Activated CD4-positive, alpha-beta T cell treated with anti-CD3 and anti-CD28 coated beads, Interleukin-2, amount 50 U/mL, for 4 hours (primary cell): ENCODE data around the gene NCBP1.
"Not testable (repeated sequence)": the region's sequence is repeated elsewhere in the genome, so short reads cannot be mapped to it uniquely, and the experiment has no call there.

Experiments used
- DNase-seq, 2 experiments: peaks; one replicate each; pipeline ENCODE4 v3.0.0-alpha.2; 2020

The NCBP1 gene

GRCh38 chr9:97632985-97633858, at the start of gene NCBP1, which contains the start of gene TSTD2:
Gene NCBP1, plus strand, starts transcription at chr9:97633821. Its CDS starts 61 bp downstream, at chr9:97633882.
Gene TSTD2, minus strand, starts transcription at chr9:97633368. Its CDS starts 5,806 bp downstream, at chr9:97627562.
- DNase-seq, result peak; percentile 94

GRCh38 chr9:97584778-97585177, 48.8 kb upstream of the NCBP1 start:
- not testable (repeated sequence) for DNase-seq

DNA sequence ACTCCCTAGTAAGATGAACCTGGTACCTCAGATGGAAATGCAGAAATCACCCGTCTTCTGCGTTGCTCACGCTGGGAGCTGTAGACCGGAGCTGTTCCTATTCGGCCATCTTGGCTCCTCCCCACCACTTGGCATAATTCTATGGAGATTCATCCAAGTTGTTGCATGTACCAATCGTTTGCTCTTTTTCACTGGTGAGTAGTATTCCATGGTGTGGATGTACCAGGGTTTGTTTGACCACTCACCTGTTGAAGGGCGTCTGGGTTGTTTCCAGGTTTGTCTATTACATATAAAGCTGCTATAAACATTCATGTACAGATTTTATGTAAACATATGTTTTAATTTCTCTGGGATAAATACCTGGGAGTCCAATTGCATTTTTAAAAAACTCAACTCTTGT, 46.7 kb upstream of the NCBP1 start:
- DNase-seq, result not testable (repeated sequence)

GRCh38 chr9:97591535-97591934, 42.1 kb upstream of the NCBP1 start:
- no peak for DNase-seq

DNA sequence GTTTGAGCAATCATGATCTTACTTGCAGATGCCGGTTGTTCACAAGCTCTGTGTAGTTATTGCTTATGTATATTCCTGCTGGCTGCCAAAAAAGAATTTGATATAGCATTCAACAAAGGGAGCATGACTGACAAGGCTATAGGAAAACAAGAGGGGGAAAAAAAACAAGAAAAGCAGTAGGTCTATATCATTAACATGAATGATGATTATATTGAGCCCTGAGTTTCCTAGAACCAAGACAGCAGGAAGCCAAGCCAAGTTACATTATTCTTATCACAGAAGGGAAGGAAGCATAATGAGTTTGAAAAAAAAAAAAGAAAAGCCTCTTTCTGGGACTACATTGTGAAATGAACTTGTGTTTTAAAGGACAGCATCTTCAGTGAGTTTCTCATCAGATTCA, 41.5 kb upstream of the NCBP1 start:
- no peak for DNase-seq

- no peak for DNase-seq
Observed at GRCh38 chr9:97593960-97594359, 39.7 kb upstream of the NCBP1 start.

DNA sequence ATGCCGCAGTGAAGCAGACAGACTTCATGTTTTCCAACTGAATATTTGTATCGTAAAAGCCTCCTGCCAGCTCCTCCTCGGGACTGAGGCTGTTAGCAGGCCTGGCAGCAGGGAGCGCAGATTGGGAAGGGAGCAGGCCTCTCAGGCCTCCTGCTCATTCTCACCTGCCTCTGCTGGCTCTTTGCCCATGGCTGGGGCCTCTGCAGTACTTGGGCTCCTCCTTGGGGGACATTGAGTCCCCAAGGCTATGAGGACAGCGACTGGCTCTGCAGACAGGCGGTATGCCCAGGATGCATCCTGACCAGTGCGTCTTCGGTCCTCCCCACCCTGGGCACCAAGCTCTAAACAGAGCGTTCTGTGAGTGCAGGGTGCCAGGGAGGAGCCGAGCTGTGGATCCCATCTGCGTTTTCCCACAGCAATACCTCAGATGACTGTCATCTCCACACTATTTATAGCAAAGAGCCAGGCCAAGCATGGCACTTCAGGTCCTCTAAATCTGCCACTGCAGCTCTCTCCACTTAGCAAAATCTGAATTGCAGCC, 39.2 kb upstream of the NCBP1 start:
- no peak for DNase-seq

- DNase-seq, result no peak
Observed at GRCh38 chr9:97596906-97597305, 36.7 kb upstream of the NCBP1 start.

DNA sequence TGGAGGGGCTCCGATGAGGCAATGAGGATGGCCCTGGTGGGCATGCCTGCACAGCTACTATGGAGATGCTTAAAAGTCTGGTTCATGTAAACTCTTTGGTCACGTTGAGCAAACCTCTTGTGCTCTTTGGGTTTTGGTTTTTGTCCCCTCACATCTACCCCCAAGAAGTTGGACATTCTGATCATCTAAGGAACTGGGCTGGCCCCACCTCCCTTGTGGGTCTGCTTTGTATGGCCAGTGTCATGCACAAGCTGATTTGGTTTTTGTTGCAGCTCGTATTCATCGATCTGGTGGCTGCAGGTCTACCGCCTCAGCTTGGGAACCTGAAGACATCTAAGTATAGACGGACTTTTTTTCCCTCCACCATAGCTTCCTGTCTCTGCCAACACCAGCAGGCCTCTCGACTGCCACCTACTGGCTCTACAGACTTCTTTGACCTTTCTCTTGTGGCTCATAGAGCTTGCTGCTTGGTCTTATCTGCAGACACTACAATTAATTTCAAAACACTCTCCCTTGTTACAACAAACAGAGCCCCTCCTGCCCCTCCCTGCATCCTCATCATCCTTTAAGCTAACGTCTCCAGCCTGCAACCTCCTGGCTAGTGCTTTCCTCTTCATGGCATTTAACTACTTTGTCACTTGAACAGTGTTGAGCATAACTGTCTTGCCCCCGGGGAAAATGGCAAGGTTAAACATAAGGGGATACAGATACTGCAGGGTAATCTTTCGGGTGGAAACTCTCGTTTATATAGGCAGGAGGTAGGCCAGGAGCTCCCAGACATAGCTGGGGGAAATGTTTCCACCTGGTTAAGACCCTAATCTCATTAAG, 34.9 kb upstream of the NCBP1 start:
- peak; percentile 54 to 61 for DNase-seq

DNA sequence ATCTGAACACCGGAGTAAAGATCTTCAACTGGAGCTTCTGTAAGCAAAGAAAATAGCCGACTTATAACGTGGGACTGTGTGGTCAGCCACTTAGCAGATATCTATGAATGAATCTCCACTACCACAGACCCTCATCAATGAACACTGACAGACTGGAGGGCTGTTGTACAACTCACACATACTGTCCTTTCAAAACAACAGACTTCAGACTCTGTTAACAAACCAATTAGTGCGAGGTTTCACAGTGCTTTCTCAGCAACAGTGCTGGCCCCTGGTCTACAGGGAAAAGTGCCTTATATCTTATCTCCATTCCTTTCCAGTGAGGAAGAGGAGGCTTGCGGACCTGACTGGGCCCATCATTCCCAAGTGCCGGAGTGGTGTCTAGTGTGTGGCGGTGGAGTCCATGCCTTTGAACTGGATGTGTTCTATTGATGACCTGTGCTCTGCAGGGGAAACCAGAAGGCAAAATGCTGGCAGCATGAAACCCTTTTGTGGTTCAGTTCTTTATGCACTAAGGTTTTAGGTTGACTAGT, 34.2 kb upstream of the NCBP1 start:
- no peak for DNase-seq

GRCh38 chr9:97600531-97601227, 32.9 kb upstream of the NCBP1 start:
- no peak for DNase-seq

- no peak for DNase-seq
Observed at GRCh38 chr9:97601228-97601898, 32.3 kb upstream of the NCBP1 start.

DNA sequence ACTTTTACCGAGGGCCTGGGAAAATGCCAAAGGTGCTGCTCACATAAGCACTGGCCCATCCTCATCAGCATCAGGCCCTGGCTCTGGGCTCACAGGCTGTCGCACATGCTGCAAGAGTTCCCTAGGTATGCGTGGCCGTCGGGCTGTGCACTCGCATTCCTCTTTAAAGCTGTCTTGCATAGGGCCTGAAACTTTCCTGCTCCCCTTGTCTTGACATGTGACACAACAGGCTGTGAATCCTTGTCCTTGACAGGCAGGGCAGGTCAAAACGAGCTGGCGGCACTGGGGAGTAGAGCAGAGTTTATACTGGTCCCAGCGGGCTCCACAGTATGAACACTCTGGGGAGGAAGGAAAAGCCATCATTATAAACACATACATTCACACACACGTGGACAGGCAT, 31.2 kb upstream of the NCBP1 start:
- no peak for DNase-seq

DNA sequence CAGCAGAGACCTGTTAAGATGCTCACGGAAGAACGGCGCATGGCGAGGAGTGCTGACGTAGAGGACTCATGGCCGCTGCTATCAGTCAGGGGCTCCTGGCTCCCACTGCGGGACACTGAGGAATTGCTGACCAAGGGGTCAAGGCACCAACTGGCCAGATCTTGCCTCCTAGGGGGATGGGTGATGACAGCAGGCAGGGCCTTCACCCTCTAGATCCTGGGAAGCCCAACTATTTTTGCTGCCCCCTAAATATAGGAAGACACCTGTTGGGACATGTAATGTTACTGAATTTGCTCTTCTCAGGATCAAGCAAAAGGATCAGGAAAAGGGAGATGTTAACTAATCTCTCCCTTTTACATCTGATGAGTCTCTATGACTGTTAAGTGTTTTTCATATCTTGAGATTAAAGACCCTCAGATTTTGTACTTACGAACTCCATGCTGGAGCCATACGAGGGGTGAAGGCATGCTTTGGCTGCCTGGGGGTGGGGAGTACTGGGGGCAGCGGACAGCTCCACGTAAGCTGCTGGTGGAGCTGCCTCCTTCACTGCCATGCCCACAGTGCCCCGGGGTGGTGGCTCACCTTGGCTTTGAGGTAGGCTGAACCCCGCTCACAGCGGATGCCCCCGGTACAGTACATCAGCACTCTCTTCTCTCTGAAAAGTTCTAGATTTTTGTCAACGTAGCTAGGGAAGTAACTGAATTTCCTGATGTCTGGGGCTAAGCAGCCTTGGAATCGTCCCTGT, 28.5 kb upstream of the NCBP1 start:
- DNase-seq, result no peak

GRCh38 chr9:97615439-97616072, 18.1 kb upstream of the NCBP1 start:
- peak; percentile 45 to 46 for DNase-seq

GRCh38 chr9:97617939-97618416, 15.6 kb upstream of the NCBP1 start:
- DNase-seq, result no peak

GRCh38 chr9:97620063-97620462, 13.6 kb upstream of the NCBP1 start:
- not testable (repeated sequence) for DNase-seq

DNA sequence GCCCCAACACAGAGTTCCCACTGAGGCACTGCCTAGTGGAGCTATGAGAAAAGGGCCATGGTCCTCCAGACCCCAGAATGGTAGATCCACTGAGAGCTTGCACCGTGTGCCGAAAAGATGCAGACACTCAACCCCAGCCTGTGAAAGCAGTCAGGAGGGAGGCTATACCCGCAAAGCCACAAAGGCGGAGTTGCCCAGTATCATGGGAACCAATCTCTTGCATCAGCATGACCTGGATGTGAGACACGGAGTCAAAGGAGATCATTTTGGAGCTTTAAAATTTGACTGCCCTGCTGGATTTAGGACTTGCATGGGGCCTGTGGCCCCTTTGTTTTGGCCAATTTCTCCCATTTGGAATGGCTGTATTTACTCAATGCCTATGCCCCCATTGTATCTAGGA, 11.1 kb upstream of the NCBP1 start:
- DNase-seq, result not testable (repeated sequence)

DNA sequence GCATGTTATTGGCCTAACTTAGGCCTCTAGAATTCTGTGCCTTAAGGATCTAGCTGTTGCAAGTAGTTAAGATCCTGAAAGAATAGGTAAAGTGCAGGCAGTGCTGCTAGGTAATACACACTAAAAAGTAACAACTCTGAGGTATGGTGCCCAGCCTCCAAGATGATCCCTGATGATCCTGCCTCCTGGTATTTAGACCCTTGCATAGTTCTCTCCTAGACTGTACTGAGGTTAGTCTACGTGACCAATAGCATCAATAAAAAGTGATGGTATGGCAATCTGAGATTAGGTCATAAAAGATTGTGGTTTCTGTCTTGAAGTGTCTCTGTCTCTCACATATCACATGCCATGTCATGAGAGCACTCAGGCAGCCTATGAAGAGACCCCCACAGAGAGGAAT, 9.7 kb upstream of the NCBP1 start:
- no peak for DNase-seq

GRCh38 chr9:97625620-97626019, 8.0 kb upstream of the NCBP1 start:
- DNase-seq, result no peak

- DNase-seq, result no peak
Observed at GRCh38 chr9:97627624-97628023, 6.0 kb upstream of the NCBP1 start.
